GM19025 (cell line): ENCODE measurements around the gene GPATCH2.
"Not testable (repeated sequence)": the region's sequence is repeated elsewhere in the genome, so short reads cannot be mapped to it uniquely, and the experiment has no call there.

Source experiments
- ATAC-seq: cut with Tn5 transposase; IDR thresholded peaks from one replicate; pipeline ENCODE4 v1.9.1; 2021; ENCODE audit warnings: mild to moderate bottlenecking, low read depth, moderate library complexity; ENCODE audit not compliant: unreplicated experiment

The GPATCH2 gene

DNA sequence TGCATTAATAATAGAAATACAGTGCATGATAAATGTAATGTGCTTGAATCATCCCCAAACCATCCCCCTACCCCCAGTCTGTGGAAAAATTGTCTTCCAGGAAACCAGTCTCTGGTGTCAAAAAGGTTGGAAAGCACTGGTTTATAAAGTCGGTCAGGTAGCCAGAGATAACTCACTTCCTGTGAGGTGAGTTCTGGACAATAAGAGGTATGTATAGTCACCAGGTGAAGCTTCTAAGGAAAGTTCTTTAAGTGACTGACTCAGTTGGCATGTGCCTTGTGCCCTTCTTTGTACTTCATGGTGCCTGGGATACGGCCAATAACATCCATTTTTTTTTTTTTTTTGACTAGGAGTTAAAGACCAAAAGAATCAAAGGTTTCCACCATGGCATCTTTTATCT is 103.7 kb downstream of the GPATCH2 start:
- ATAC-seq, result no peak

DNA sequence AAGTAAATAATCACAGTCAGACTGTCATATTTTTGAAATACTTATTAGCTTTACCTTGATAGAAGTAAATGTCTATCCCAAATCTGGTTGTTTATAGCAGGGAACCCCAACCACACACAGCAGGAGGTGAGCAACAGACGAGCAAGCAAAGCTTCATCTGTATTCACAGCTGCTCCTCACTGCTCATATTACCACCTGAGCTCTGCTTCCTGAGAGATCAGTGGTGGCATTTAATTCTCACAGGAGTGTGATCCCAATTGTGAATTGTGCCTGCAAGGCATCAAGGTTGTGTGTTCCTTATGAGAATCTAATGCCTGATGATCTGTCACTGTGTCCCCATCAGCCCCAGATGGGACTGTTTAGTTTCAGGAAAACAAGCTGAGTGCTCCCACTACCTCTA is 104.3 kb downstream of the GPATCH2 start:
- ATAC-seq, result no peak

DNA sequence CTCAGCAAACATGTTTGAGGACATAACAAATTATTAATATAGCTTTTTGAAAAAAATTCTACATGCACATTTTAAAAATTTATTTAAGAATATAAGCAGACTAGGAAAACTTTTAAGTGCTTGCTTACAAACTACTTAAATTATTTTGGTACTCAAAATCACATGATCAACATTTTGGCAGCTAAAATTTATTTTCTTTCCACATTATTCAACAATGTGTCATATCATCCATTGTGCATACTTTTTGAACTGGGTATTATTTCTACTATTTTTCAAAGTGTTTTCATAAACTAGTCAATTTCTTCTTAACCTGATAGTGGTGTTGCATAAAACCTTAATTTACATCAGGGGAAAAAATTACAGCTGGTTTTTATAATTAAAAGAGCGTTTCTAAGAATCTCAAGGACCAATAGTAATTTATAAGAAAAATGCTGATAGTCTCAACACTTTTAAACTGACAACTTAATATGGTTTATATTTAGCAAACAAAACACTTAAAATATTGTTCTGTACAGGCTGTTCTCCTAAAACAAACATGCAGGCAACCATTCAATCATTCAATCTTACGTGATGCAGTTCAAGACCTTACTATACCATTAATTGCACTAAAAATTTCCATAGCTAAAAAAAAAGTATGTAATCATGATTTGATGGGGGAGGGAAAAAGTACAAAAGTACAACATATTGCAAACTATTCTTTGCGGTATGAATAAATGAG is 105.0 kb downstream of the GPATCH2 start:
- ATAC-seq, result no peak

DNA sequence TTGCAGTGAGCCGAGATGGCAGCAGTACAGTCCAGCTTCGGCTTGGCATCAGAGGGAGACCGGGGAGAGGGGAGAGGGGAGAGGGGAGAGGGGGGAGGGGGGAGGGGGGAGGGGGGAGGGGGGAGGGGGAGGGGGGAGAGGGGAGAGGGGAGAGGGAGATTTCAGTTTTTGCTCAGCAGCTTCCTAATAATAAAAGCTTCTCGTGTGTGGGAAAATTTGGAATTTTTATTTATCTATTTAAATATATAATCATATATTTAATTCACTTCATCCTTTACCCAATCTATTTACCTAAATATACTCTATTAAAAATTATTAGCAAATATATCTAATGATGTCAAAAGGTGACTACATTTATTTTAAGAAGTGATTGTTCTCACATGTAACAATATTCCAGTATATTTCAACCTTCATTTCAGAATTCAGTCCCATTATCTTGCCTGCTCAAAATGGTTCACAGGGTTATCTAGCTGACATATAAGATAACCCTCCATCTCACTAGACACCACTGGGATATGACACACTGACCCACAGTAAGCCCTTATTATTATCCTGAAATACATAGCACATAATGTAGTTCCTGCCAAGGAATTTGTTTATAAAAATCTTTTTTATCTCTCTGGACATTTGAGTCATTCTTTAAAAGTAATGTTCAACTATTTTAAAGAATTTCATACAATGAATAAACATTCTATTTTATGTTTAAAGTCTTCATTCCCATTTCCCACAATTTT is 105.9 kb downstream of the GPATCH2 start:
- no peak for ATAC-seq

DNA sequence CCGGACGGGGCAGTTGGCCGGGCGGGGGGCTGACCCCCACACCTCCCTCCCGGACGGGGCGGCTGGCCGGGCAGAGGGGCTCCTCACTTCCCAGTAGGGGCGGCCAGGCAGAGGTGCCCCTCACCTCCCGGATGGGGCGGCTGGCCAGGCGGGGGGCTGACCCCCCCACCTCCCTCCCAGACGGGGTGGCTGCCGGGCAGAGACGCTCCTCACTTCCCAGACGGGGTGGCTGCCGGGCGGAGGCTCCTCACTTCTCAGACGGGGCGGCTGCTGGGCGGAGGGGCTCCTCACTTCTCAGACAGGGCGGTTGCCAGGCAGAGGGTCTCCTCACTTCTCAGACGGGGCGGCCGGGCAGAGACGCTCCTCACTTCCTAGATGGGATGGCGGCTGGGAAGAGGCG is 107.0 kb downstream of the GPATCH2 start:
- not testable (repeated sequence) for ATAC-seq

DNA sequence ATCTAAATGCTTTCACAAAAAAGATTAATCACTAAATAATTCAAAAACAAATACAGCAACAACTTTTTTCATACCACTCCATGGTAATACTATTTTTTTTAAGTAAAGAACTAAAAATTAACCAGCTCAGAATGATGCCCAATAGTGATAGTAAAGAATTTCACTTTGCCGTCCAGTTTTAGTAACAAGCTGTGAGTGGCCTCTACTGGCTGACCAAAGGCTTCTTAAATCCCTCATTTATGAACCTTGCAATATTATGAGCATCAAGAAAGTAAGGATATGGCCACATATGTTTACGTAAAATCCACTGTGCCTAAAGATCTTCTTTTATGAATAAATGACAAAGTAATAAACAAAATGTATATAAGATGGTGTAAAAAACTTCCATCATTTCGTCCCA is 108.6 kb downstream of the GPATCH2 start:
- ATAC-seq, result no peak

DNA sequence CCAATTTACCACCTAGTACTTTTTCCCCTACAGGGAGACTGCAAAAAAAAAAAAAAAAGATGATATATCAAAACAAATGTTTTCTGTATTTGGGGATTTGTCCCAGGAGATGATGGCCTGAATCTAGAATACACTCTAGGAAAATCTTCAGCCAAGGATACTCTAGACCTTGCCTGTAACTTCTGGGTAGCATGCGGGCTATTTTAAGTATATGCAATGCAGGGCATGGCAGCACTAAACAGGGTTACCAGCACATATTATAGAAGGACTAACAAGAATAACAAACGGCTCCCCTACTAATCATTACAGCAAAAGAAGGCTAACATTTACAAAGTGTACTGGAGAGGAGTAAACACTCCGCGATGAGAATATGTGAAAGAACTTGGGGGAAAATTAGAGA is 109.6 kb downstream of the GPATCH2 start:
- no peak for ATAC-seq

DNA sequence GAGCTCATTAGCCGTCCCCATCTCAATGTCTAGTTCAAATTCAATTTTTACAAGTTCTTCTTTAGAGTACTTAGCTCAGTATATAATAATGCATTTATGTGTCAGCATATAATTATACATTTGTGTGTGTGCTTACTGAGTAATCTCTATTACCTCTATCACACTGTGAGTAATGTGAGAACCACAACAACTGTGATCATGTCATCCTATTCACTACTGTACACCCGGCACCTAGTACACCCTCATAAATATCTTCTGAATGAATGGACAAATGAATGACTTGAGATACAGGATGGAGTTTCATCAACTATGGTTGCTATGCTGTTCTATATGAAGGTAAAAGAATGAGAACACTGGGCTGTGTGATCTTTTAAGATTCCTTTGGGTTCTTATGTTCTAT is 124.0 kb downstream of the GPATCH2 start:
- no peak for ATAC-seq

DNA sequence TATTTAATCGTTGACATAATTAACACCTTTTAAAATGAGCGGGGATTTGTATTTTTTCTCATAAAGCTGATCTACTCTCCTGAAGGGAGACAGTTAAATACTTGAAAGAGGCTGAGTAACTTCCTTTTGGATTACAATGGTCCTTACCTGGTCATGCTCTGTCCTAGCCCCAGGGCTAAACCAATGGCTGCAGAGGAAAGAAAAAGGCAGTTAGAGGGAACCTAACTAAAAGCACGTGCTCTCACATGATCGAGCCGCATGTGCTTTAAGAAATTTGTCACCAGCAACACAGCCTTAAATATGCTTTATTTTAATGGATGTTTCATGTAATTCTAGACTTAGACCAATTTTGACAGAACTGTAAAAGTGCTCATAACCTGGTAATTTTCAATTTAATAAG is 132.7 kb downstream of the GPATCH2 start:
- no peak for ATAC-seq

DNA sequence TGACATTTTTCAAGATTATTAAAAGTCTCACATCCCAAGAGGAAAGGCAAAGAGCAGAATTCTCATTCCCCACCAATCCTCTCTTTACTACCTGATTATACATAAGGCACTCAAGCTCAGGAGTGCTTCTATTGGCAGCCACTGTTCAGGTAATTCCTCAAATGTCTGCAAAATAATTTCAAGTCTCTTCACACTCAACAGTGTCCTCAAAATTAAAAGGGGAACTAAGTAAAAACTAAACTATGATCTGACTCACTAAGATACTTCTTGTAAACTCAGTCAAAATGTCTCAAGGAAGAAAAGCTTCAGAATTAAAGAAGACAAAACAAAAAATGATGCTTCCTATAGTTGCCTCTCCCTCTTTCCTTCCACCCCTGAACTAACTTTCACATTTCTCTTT is 135.6 kb downstream of the GPATCH2 start:
- peak; percentile 82 for ATAC-seq

DNA sequence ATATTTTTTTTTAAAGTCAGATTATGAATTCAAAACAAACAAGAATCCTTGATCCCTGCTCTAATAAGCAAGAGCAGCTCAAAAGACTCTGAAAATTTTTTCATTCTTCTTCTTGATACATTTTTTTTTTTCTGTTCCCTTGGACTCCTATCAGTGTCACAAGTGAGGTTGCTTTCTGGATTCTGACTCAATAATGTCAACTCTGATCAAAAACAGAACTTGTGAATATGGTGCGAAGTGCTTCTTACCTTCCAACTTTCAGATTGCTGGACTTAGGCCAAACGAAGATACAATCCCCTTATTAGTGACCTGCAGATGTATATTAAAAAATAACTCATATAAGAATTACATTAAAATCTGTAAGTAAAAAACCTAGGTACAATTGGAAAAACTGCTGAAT is 136.1 kb downstream of the GPATCH2 start:
- ATAC-seq, result peak; percentile 34

DNA sequence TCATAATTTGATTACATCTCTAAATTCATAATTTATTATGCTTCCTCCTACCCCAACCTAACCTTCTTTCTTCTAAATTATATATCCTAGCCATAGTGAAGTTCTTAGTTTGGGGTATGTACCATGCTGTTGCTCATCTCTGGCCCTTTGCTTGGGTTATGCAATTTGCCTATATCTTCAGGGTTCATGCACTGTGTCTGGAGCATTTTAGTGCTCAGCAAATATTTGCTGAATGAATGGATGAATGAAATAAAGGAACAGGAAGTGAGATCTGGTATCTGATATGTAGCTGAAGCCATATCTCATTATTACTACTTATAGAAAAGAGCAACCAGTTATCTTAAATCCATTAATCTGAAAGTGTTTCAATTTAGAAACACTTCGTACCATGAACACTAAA is 137.6 kb downstream of the GPATCH2 start:
- no peak for ATAC-seq

DNA sequence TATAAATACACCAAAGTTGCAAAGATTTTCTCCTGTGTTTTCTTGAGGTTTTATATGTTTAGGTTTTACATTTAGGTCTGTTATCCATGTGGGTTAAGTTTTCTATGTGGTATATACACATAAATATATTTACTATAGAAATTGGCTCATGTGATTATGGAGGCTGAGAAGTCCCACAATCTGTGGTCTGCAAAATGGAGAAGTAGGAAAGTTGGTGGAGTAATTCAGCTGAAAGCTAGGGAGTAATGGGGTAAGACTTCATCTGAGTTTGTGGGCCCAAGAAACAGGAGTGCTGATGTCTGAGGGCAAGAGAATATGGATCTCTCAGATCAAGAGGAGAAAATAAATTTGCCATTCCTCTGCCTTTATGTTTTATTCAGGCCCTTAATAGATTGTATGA is 146.0 kb downstream of the GPATCH2 start:
- ATAC-seq, result no peak

DNA sequence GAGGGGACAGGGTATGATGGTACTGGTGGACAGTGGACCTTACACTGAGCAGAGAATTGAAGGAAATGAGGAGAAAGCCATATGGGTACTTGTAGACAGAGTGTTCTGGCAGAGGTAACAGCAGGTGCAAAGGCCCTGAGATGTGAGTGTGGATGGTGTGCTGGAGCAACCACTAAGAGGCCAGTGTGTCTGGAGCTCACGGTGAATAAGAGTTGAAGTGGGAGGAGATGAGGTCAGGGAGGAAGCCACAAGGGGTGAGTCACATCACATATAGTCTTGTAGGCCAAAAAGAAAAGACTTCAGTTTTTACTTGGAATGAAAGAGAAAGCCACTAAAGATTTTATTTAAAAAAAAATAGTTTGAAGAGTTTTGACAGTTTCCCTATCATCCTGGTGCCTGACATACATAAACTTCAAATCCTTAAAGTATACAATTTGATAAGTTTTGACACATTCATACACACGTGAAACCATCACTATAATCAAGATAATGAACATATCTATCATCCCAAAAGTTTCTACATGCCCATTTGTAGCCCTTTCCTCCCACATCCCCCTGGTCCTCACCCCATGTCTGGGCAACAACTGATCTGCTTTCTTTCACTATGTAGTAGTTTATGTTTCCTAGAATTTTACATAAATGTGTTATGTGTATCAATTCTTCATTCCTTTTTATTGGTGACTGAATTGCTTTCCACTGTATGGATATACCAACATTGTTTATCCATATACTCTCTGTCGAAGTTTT is 148.4 kb downstream of the GPATCH2 start:
- ATAC-seq, result peak; percentile 95

DNA sequence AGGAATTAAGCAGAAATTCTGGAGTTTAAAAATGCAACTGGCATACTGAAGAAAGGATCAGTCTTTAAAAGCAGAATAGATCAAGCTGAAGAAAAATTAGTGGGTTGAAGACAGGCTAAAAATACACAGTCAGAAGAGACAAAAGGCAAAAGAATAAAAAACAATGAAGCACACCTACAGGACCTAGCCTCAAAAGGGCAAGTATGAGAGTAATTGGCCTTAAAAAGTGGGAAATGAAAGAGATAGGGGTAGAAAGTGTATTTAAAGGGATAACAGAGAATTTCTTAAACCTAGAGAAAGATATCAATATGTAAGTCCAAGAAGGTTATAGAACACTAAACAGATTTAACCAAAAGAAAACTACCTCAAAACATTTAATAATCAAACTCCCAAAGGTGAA is 152.4 kb downstream of the GPATCH2 start:
- ATAC-seq, result no peak

DNA sequence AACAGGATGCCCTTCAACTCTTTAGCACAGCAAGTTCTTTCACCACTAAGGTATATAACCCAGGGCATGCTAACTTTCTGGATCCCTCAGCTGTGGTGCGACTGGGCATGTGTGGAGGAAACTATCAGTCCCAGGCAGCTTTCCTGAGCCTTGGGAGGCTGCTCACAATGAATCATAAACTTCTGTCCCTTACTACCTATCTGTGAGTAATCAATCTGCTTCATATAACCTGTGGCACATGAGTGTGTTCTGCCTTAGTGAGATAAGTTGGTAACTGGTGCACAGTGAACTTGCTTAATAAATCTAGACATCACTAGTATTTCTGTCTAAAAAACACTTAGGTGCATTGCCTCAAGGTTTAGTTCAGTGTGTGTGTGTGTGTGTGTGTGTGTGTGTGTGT is 158.0 kb downstream of the GPATCH2 start:
- no peak for ATAC-seq

DNA sequence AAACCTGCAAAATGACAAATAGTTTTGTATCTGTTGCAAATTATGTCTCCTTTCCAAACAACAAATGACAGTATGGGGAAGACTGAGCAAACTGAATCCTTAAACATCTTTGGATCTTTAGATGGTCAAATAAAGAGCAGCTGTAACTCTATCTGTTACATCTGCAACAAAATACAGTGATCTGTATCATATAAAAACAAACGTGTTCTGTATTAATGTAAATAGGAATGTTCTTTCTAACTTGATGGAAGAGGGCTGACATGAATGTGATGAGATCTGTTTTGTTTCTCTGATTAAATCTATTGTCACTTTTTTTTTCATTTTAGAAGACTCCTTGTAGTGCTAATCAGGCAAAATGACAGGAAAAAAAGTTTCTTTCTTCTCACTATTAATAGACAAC is 159.5 kb downstream of the GPATCH2 start:
- no peak for ATAC-seq

DNA sequence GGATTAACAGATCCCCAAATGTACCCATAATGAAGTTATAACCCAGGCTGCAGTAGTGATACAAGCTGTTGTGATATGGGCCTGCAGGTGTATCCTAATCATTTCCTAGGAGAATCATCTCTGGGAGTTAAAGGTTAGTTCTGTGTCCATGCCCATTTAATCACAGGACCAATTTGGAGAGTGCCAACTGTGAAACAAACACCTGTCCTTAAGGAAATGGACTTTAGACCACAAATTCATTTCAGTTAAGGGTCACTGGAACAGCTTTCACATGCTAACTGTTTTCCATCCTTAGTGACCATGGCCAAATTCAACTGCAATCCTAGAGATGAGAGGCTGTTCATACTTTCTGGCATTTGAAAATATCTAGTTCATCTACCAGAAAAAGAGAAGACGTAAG is 160.9 kb downstream of the GPATCH2 start:
- no peak for ATAC-seq

DNA sequence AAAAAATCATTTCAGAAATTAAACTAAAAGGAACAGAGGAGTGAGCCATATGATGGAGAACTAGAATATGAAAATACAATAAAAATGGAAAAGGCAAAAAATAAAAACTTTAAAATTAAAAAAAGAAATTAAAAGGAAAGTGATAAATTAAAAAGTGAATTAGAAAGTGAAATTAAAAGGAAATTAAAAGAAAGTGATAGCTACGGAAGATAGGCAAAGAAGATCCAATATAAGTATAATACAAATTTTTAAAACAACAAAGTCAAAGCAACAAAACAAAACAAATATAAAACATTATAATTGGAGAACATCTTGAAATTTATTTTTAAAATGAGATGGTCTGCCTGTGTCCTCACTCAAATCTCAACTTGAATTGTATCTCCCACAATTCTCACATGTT is 165.8 kb downstream of the GPATCH2 start:
- ATAC-seq, result no peak

DNA sequence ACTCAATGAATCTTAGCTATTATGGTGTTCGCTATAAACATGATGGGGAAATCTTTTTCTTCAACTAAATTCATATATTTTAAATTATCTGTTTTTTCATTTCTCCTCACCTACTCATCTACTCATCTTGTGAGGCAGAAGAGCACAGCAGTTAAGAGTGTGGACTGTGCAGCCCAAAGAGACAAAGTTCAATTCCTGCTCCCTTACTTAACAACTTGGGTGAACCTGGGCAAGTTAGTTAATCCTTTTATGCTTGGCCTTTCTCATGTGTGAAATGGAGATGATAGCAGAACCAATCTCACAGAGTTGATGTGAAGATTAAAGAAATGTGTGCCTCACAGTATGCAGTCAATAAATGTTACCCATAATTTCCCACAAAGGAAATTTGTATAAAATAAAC is 168.2 kb downstream of the GPATCH2 start:
- ATAC-seq, result no peak

DNA sequence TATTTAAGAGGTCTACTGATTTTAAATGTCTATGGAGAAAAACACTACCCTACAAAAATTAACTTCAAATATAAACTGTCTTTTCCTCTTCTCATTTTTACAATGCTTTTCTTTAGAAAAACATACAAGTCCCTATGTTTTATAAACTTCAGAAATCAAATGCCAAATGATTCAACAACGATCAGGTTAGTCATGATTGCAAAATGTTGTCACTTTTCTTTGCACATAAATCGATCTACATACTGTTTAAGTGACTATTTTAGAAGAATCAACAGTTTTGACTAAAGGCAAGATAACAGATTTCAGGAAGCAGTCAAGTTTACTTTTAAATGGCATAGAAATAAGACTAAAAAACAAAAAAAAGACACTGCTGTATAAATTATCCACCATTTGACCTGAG is 168.7 kb downstream of the GPATCH2 start:
- no peak for ATAC-seq

DNA sequence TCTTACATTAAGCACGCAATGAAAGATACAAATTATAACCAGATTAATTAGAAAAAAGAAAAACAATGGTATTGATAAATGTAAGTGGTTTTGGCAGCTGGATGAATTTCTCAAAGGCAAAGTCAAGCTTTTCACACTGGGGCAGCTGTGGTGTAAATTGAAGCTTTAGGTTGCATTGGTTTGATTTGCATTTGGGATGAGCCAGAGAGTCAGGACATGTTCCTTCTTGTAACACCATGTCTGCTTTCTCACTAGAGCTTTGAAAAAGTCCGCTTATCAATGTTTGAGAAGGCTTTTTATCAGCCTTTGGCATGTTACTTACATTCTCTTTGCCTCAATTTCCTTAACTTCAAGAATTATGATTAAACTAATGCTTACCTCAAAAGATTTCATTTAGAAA is 173.9 kb downstream of the GPATCH2 start:
- ATAC-seq, result no peak
